Measurements from ENCODE around the gene WFDC13.

WFDC13 gene

DNA sequence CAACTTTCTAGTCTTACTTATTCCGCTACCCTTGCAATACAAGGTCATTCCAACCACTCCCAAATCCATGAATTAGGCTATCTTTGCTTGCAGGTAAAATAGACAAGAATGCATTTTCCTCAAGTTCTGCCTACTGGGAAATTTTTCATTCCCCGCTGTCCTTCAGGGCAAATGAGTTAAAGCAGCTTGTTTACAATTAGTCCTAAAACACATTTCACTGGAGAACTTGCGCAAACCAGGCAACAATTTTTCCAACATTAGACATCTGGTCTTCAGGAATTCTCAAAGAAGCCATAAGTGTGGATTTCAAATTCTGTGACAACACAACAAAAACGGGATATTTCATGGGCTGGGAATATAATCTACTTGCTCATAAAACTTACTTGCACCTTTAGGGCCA is 40.8 kb downstream of the WFDC13 start:
- H3K9me3 ChIP-seq (ENCODE audit: low read depth, low read length), result no peaks in the 10 kb centered on the region
- H3K27ac ChIP-seq, result no peak overlapping the region
- H3K9ac ChIP-seq (ENCODE audit: insufficient read length), result no peak overlapping the region
- DNase-seq (ENCODE audit: low read depth, low spot score), result no peak
- H3K36me3 ChIP-seq (ENCODE audit: insufficient read depth, low read length), result no peaks in the 10 kb centered on the region
- TF ChIP-seq POLR2AphosphoS5 (IDR thresholded peaks at IDR 0.05; ENCODE audit: borderline replicate concordance, low read depth, low read length) (no peak), FOXP2 (optimal IDR thresholded peaks at IDR 0.05; ENCODE audit: control extremely low read depth, extremely low read length, insufficient read depth) (no peak), EZH2 (IDR thresholded peaks at IDR 0.05) (no peak)
- H3K4me3 ChIP-seq, result no peak overlapping the region

DNA sequence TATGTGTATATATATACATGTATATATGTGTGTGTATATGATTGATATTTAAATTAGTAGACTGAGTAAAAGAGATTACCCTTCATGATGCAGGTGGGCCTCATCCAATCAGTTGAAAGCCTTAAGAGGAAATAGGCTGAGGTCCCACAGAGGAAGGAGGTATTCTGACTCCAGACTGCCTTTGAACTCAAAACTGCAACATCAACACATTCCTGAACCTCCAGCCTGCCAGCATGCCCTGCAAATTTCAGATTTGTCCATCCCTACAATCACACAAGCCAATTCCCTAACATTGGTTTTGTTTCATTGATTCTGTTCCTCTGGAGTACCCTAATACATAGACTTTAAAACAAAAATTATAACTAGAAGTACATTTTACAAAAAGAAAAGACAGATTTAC is 43.2 kb downstream of the WFDC13 start:
- TF ChIP-seq FOXP2 (optimal IDR thresholded peaks at IDR 0.05; ENCODE audit: control extremely low read depth, extremely low read length, insufficient read depth), result no peak
- no peak for TF ChIP-seq POLR2AphosphoS5 (IDR thresholded peaks at IDR 0.05; ENCODE audit: borderline replicate concordance, low read depth, low read length)
- no peak for TF ChIP-seq EZH2 (IDR thresholded peaks at IDR 0.05)
- H3K36me3 ChIP-seq (ENCODE audit: insufficient read depth, low read length), result no peaks in the 10 kb centered on the region
- no peak for DNase-seq (ENCODE audit: low read depth, low spot score)

DNA sequence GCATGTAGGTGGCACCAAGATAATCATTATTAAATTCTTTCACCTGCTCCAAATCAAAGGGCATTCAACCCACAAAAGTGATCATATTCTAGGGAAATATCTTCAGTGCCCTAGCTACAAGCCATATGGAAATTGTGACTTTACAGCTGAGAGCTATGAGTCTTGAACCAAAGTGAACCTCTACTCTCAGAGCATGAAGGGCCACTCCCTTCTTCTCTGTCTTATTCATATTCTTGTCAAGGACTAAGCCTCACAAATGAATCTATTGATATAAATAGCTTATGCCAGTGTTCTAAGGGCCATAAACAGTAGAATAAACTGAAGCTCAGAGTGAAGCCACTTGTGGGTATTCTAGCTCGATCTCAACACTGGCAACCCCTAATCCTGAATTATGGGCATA is 49.9 kb downstream of the WFDC13 start:
- Histone ChIP-seq H3K27ac (no peak overlapping the region), H3K4me3 (no peak overlapping the region), H3K9me3 (ENCODE audit: low read depth, low read length) (no peaks in the 10 kb centered on the region), H3K36me3 (ENCODE audit: insufficient read depth, low read length) (no peaks in the 10 kb centered on the region), H3K9ac (ENCODE audit: insufficient read length) (no peak overlapping the region)
- DNase-seq (ENCODE audit: low read depth, low spot score), result no peak
- TF ChIP-seq EZH2 (IDR thresholded peaks at IDR 0.05), result no peak
- TF ChIP-seq POLR2AphosphoS5 (IDR thresholded peaks at IDR 0.05; ENCODE audit: borderline replicate concordance, low read depth, low read length), result no peak
- TF ChIP-seq FOXP2 (optimal IDR thresholded peaks at IDR 0.05; ENCODE audit: control extremely low read depth, extremely low read length, insufficient read depth), result no peak

More for the DNA sequence above, 43.2 kb downstream of the WFDC13 start:
- Histone ChIP-seq H3K4me3 (no peak overlapping the region), H3K9ac (ENCODE audit: insufficient read length) (no peak overlapping the region), H3K9me3 (ENCODE audit: low read depth, low read length) (no peaks in the 10 kb centered on the region), H3K27ac (no peak overlapping the region)

DNA sequence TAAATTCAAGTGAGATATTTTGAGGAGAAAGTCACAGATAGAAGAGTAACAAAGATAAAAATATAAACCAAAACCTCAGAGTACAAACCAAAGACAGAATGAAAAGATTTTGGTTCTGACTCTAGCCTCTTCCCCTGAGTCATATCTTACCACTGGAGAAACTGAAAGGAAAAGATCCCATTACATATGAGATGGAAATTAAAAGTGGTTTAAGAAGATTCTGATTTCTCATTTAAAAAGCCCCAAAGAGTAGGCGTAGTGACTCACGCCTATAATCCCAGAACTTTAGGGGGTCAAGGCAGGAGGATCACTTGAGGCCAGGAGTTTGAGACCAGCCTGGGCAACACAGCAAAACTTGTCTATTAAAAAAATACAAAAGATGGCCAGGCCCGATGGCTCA is 50.9 kb downstream of the WFDC13 start:
- Histone ChIP-seq H3K36me3 (ENCODE audit: insufficient read depth, low read length) (no peaks in the 10 kb centered on the region), H3K4me3 (no peak overlapping the region), H3K9me3 (ENCODE audit: low read depth, low read length) (no peaks in the 10 kb centered on the region), H3K27ac (no peak overlapping the region), H3K9ac (ENCODE audit: insufficient read length) (no peak overlapping the region)
- no peak for DNase-seq (ENCODE audit: low read depth, low spot score)
- no peak for TF ChIP-seq FOXP2 (optimal IDR thresholded peaks at IDR 0.05; ENCODE audit: control extremely low read depth, extremely low read length, insufficient read depth)
- no peak for TF ChIP-seq POLR2AphosphoS5 (IDR thresholded peaks at IDR 0.05; ENCODE audit: borderline replicate concordance, low read depth, low read length)
- no peak for TF ChIP-seq EZH2 (IDR thresholded peaks at IDR 0.05)

DNA sequence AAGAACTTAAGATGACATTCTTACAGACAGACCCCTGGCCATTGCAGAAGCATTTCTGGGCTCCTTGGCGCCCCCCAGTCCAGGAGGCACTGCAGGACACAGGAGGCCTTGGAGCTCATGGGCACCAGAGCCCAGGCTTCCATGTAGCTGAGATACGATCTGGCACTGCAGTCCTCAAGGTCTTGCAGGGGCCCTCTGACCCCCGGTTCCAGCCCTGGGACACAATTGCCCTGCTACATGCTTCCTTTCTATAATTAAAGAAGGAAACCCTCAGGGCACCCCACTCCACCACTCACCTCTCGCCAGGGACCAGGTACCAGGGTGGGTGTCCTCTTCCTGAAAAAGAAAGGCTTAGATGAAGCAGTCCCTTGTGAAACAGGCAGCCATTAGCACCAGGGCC is 56.3 kb downstream of the WFDC13 start:
- no peak overlapping the region for H3K9ac ChIP-seq (ENCODE audit: insufficient read length)
- DNase-seq (ENCODE audit: low read depth, low spot score), result no peak
- no peak for TF ChIP-seq FOXP2 (optimal IDR thresholded peaks at IDR 0.05; ENCODE audit: control extremely low read depth, extremely low read length, insufficient read depth)
- no peak for TF ChIP-seq POLR2AphosphoS5 (IDR thresholded peaks at IDR 0.05; ENCODE audit: borderline replicate concordance, low read depth, low read length)
- no peak for TF ChIP-seq EZH2 (IDR thresholded peaks at IDR 0.05)
- no peaks in the 10 kb centered on the region for H3K9me3 ChIP-seq (ENCODE audit: low read depth, low read length)
- no peaks in the 10 kb centered on the region for H3K36me3 ChIP-seq (ENCODE audit: insufficient read depth, low read length)
- H3K27ac ChIP-seq, result no peak overlapping the region
- H3K4me3 ChIP-seq, result no peak overlapping the region

Data from SK-N-MC (cell line).